ENCODE measurements around the gene CGB1.

DNA sequence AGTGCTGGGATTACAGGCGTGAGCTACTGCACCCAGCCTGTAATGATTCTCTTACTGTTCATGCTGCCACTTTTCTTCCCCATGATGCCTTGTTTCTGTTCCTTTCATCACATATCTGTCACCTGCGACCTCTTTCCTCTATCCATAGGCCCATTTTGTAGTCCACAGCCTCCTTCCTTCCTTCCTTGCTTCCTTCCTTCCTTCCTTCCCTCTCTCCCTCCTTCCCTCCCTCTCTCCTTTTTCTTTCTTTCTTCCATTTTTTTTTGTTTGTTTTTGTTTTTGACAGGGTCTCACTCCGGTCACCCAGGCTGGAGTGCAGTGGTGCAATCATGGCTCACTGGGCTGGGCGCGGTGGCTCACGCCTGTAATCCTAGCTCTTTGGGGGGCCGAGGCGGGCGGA is 47.8 kb downstream of the CGB1 start:
- no peak for TF ChIP-seq ARNTL (CRISPR knock-in tag; IDR thresholded peaks at IDR 0.05; ENCODE audit: borderline replicate concordance, low read depth)
- no peak for TF ChIP-seq CSDC2 (CRISPR knock-in tag; IDR thresholded peaks at IDR 0.05)
- no peak for TF ChIP-seq SNAI2 (CRISPR knock-in tag; IDR thresholded peaks at IDR 0.05)
- no peak for TF ChIP-seq ESRRG (CRISPR knock-in tag; IDR thresholded peaks at IDR 0.05)
- no peak for TF ChIP-seq OSR1 (CRISPR knock-in tag; IDR thresholded peaks at IDR 0.05)
- no peak for TF ChIP-seq ZFP3 (CRISPR knock-in tag; IDR thresholded peaks at IDR 0.05)
- no peak for TF ChIP-seq ZNF565 (CRISPR knock-in tag; conservative IDR thresholded peaks at IDR 0.05; ENCODE audit: low read depth)
- no peak for TF ChIP-seq RARB (CRISPR knock-in tag; IDR thresholded peaks at IDR 0.05)
- TF ChIP-seq ZFP30 (CRISPR knock-in tag; IDR thresholded peaks at IDR 0.05): no peak
